NCI-H82 treated with DMSO at 0.1 percent for 48 hours (cell line): ENCODE results near the gene PROX2.

Experiments used
- DNase-seq: peaks from one replicate; lab custom pipeline; 2025; ENCODE audit not compliant: unreplicated experiment; lab: John Stamatoyannopoulos, UW

Gene PROX2, protein sequence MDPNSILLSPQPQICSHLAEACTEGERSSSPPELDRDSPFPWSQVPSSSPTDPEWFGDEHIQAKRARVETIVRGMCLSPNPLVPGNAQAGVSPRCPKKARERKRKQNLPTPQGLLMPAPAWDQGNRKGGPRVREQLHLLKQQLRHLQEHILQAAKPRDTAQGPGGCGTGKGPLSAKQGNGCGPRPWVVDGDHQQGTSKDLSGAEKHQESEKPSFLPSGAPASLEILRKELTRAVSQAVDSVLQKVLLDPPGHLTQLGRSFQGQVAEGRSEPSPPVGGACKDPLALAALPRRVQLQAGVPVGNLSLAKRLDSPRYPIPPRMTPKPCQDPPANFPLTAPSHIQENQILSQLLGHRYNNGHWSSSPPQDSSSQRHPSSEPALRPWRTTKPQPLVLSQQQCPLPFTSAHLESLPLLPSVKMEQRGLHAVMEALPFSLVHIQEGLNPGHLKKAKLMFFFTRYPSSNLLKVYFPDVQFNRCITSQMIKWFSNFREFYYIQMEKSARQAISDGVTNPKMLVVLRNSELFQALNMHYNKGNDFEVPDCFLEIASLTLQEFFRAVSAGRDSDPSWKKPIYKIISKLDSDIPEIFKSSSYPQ

DNA sequence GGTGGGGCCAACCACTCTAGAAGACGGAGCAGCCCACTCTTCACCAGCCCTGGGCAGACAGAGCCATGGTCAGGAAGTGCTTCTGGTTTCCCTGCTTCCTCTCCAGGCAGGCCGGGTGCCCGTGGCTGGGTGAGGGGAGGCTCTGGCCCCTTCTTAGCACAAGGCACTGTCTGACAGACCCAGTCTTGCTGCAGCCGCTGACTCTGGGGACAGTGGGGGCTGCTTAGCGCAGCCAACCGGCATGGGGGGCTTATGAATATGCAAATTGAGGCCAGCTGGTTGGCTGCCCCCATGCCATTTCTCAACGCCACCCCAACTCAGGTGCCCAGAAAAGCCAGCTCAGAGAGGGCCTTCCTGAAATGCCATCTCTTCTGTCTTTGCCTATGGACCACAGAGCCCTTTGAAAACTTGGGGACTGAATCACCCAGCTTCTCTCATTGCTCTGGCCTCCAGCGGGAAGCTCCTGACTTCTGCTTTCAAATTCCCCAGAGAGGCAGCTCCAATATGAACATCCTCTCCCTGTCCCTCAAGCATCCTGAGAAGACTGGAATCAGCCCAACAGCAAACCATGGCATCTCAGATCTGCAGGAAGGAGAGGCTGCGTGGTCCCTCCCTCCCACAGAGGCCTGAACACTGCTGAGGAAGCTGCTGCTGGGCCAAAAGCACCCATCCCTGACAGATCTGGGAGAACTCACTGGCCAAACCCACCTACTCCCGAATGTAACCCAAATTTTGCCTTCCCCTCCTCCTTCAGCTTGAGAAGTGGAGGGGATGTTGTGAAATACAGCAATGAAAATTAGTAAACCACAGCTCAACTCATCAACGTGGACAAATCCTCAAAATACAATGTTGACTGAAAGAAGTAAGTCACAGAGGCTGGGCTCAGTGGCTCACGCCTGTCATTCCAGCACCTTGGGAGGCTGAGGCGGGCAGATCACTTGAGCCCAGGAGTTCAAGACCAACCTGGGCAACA is at the start of gene PROX2:
TSS of gene PROX2 (minus strand) at position 205 of the 973 bp plus-strand sequence. CDS start 12,311 bp downstream, outside the sequence.
- DNase-seq, result no peak

DNA sequence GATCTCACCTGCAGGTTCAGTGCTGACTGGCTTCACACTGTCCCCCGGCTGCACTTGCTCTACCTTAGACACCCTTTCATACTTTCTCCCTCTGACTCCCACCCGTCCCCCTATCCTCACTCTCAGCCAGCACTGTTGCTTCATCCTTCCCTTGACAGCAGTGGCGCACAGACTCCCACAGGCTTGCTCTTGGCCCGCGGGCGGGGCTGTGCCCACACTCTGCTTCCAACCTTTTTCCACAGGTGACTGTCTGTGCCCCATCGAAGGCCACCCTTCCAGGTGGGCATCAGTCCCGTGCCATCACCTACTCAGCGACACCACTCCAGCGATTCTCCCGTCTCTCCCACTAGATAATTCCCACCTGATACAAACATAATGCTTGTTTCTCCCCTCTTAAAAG is 48.1 kb upstream of the PROX2 start:
- DNase-seq, result no peak

DNA sequence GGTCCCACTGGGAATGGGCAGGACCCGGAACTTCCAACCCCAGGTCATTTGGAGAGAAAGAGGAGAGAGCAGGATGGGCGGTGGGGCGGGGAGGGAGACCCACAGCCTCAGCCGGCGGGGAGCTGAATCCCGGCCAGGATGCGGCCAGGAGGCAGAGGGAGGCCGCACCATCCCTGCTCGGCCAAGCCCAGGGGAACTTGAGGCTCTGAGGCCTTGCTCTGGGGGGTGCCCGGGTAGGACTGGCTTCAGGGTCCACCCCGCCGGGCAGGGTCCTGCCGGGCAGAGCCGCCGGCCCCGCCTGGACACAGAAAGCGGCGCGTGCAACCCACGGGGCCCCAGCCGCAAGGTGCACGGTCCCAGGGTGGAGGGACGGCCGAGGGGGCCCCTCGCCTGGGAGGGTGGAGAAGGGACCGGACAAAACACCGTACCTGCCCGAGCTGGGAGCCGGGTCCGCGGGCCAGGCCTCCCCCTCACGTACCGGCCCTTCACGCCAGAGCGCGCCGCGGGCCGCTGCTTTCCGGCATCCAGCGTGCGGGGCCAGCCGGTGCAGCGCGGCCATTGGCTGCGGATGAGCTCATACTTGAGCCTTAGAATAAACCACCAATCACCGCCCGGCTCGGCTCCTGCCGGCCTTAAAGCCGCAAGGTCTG is 46.9 kb upstream of the PROX2 start, which contains the start of gene RPS6KL1:
TSS of gene RPS6KL1 (minus strand) at position 509 of the 650 bp plus-strand sequence. CDS start 1,719 bp downstream, outside the sequence.
- peak; percentile 66 for DNase-seq

DNA sequence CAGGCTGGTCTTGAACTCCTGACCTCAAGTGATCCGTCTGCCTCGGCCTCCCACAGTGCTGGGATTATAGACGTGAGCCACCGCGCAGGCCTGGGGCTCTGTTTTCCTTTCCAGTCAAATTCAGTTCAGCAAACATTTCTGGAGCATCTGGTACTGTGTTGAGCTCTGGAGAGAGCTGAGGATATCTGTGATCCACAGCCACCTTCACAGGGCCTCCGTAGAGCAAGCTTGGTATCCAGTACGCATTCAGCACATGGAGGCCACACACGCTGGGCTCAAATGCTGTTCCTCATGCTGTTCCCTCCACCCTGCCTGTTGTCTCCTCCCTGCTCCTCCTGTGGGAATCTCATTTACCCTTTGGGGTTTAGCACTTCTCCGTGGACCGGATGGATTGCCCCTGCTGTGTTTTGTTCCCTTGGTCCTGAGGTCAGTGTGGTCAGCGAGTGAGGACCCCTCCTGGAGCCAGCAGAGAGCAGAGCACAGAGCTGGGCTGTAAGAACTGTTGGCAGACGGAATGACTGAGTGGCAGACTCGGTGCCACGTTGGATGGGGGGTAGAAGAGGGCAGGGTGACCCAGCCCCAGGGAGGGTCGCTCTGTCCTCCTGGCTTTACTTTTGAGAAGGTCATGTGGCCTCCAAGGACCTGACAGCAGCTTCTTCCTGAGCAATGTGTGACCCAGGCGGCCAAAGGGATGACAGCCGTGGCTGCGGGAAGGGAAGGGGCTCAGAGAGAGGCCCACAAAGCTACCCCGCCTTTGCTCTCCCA is 46.2 kb upstream of the PROX2 start:
- DNase-seq, result no peak

DNA sequence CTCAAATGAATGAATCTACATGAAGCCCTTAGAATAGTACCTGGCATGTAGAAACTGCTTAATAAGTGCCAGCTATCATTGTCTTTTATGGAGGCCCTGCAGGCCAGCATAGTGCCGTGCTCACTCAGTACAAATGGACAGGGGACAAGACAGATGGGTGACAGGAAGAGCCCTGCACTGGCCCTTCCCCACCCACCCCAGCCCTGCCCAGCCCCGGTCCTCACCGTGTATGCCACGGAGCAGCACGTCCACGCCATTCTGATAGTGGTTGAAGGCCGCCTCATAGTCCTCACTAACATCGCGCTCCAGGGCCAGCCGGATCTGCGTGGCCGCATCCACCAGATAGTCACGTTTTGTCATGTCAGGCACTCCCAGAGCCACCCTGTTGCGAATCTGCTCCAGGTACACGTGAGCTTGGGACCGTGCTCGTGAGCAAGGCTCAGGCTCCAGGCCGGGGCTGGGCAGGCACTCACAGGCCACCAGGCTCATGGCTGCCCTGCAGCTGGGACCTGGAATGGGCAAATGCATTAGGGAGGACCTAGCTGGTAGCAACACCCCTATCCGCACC is 45.2 kb upstream of the PROX2 start:
- DNase-seq, result no peak

DNA sequence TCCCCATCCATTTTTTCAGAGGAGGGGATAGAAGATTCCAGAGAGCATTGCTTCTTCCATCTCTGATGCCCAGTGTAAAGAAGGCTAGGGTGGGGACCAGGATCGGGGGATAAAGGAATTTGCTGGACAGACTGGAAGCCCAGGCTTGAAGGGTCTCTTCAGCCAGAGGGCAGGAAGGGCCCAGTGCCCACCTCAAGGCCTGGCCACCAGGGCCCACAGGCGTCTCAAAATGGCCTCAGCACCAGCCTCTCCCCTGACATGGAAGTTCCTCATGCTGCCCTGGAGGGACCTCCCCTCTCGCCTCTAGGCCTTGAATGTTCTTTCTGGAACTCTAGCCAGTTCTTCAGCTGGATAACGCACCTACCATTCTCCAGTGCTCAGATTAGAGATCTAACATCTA is 44.3 kb upstream of the PROX2 start:
- DNase-seq, result no peak

DNA sequence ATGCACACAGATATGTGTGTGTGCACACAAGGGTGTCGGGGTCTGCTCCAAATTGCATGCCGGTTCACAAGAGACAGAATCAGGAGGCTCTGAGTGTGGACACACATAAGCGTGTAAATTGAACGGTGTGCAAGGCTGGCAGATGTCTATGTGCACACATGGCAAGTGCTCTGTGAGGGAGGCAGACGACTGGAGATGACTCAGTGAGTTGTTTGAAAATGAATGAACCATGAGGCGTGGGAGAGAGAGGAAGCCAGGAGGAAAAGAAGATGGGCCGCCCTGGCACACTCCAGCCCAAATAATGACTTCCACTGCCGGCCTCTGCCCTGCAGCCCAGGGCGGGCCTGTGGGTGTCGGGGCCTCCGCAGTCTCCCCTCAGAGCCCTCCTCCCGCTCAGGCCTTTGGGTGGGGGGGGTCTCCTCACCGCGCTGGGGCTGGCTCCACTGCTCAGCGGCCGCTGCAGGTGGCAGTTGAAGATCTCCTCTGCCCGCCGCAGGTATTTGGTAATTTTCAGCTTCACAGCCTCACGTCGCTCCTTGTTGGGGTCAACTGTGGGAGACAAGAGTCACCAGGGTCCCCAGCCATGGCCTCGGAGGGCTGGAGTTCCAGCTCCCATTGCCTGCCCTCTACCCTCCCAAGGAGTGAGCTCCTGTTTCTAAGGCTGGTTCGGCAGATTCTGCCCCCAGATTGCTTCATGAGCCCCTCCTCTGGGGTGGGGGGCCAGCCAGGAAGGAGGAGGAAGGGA is 43.6 kb upstream of the PROX2 start:
- DNase-seq, result no peak

DNA sequence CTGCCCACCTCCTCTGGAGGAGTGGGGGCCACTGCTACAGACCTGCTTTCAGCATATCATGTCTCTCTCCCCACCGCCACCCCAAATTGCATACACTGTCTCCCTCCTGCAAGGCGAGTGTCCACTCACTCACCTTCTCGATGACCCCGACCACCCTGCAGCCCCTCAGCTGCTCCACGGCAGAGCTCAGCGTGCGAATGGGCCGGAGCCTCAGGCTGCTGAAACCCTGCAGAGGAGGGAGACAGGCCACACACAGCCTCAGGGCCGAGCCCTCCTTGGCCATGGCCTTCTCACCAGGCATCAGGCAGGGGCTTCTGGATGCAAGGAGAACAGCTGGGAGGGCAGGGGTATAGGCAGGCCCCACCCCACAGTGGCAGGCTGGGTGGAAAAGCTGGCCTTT is 42.4 kb upstream of the PROX2 start:
- DNase-seq, result no peak

DNA sequence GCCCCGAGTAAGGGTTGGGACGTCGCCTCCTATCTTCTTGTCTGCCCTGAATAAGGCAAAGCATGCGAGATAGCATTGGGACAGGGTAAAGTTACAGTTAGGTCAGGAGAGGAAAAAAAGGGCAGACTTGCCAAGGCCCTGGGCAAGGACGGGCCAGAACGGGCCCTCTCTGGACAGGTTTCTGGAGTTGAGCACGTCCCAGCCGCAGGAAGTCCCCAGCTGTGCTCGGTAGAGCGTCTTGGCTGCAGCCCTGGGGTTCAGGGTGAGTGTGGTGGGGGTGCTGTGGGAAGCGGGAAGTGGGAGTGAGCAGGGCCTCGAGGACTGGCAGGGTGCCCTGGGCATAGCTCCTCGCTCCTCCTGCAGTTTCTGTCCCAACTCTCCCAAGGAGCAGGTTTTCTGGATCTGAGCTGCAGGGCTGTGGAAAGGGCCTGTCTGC is 41.7 kb upstream of the PROX2 start:
- DNase-seq, result no peak

DNA sequence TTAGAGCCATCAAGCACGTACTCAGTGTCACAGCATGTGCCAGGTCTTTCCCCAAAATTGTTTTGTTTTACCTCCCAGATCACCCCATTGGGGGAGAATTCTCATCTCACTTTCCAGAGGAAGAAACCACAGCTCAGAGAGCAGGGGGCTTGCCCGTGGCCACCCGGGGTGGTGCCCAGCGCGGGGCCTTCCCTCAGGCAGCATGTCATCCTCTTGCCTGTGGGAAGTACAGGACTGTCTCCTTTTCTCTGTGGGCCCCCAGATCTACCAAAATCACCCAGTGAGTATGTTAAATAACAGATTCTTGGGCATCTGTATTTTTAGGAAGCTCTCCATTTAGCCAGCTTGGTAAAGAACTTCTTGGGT is 41.2 kb upstream of the PROX2 start:
- no peak for DNase-seq

DNA sequence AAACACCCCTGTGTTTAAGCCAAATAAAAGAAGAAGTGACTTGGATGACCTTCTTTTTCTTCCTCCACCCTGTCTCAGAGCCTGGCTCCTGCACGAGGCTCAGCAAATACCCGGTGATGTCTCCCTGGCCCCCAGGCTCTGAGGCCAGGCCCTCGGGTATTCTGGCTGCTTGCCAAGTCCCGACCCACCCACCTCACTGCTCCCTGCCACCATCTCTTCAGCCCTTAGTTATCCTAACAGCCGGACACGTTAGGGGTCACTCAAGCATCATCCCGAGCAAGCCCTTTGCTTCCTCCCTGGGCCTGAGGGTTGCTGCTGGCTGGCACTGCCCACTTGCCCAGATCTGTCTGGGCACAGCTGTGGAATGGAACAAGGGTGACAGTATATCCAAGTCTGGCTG is 39.9 kb upstream of the PROX2 start:
- DNase-seq, result no peak

DNA sequence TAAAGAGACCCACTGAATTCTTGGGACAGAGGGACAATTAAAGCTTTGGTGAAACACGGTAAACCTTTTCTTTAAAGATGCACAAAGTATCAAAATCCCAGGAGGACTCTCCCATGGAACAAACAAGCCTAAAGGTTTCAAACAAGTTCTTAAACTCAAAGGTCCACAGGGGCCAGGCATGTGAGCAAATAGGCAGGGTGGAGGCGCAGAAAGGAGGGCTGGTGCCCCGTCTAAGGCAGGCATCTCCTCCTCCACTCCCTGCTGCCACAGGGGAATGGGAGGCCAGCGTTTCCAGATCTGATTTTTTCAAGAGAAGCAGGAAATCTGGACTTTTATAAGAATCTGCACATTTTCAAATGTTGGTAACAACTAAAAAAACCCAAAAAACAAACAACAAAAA is 39.5 kb upstream of the PROX2 start:
- DNase-seq, result no peak

DNA sequence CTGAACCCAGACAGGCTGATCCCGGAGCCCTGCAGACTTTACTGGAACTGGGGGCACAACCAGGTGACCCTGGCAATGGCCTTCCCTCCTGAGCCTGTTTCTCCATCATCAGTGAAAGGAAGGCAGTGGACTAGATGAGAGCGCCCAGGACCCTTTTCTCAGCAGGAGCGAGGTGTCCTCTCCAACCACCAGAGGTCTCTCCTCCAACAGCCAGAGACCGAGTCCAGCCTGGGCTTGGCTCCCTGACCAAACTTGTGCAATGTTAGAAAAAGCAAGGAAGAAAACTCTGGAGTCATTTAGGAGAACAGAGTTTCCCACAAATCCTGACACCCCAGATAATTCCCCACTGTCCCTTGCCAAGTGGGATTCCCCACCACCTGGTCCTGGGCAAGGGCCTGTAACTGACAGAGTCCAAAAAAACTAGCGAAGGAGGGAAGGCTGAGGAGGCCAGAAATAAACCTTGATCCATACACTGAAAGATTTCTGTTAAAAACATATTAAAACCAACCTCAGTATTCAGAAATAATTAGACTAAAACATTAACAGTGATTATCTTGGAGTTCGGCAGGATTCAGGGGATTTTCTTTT is 38.1 kb upstream of the PROX2 start:
- DNase-seq, result no peak

DNA sequence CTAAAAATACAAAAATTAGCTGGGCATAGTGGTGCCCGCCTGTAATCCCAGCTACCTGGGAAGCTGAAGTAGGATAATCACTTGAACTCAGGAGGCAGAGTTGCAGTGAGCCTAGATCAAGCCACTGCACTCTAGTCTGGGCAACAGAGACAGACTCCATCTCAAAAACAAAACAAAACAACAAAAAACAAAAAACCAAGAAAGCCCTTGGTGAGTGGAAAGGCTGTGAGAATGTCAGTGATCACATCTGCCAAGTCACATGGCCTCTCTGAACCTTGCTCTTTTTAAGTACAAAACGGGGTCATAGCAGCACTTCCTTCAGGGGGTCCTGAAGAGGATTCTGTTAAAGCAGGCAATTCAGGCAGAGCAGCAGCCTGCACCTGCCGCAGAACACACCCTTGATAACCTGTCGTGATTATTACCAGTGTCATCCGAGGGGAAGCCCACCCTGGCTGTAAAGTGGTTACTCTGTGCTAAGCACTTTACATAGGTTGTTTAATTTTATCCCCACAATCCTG is 37.5 kb upstream of the PROX2 start:
- no peak for DNase-seq

DNA sequence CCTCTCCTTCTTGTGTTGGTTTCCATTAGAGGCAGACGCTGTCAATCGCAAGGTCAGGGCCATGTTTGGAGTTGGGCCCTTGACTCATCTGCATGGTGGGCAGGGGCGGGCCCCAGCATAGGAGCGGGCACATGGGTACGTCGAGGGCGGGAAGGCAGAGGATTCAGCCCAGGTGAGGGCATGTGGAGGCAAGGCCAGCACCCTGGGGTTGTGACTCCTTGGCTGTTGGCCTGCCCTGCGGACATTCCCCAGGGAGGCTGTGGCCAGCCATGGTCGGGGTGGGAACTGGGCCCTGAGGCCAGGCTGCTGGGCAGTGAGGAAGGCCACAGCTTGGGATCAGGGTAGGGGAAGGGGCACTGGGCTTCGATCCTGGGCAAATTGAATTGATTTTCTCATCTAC is 36.9 kb upstream of the PROX2 start:
- DNase-seq, result no peak

DNA sequence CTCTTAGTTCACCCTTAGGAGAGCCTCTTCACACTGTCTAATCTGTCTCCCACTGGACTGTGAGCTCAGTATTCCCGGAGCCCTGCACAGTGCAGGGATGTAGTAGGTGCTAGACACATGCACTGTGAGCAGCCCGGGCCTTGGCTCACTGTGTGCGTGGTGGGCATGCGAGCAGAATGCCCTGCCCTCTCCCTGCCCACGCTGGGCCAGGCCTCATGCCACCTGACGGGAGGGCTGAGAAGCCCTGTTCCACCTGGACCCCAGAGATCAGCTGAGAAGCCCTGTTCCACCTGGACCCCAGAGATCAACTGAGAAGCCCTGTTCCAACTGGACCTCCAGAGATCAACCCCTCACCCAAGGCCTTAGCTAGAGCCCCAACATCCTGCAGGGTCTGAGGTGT is 36.2 kb upstream of the PROX2 start:
- no peak for DNase-seq

DNA sequence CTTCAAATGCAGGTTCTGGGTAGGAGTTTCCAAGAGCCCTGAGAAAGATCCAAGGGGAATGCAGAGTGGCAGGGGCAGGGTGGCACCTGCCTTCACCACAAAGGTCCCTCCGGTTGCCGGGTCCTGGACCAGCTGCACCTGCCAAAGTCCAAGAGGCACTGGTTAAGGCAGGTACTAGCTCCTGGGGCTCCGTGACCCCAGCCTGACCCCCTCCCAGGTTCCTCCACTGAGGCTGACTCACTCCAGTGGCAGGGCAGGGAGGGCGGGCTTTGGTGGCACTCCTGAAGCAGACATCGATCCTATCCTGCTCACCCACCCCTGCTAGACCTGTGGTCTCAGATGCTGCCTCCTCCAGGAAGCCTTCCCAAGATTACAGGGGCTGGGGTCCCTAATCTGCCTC is 35.8 kb upstream of the PROX2 start:
- DNase-seq, result no peak

DNA sequence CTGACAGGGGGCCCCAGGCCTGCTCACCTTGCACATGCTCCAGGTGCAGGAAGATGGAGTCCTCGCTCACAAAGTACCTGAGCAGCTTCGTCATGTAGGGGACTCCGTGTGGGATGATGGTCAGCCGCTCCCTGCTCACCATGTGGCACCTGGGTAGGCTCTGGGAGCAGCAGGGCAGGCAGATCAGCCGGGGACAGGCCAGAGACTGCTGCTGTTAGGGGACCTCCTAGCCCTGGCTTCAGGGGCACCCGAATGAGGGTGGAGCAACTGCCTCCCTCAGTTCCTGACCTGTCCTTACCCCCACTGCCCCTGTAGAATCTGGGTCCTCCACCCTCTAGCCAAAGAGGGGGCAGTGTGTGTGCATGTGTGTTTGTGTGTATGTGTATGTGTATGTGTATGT is 35.3 kb upstream of the PROX2 start:
- DNase-seq, result no peak

DNA sequence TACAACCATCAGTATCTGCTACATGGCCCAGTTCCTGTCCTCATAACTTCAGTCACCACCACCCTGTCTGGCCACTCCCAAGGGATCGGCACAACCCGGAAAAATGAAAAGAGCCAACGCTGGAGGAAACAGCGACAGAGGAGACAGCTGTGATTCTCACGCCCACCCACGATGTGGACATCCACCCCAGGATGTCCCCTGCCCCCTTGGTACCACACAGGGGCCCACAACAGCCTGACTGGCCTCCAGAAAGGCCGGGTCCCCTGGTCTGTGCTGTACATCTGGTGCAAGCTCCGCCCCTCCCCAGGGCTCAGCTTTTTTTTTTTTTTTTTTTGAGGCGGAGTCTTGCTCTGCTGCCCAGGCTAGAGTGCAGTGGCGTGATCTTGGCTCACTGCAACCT is 34.6 kb upstream of the PROX2 start:
- no peak for DNase-seq
